ENCODE results near the gene UNK. TPM values are rescaled to one million over a fixed set of nuclear protein-coding genes. Genes with fewer than 3 reads are reported as not detected.
"Not testable (repeated sequence)": the region's sequence is repeated elsewhere in the genome, so short reads cannot be mapped to it uniquely, and the experiment has no call there.

Gene UNK
- total RNA-seq, 1 experiment from 2014 or later = 49.0 TPM

- Histone ChIP-seq H3K27me3 (ENCODE audit: low read length) (no peaks in the 10 kb centered on the region), H3K4me3 (ENCODE audit: low read length) (no peak overlapping the region), H4K20me1 (ENCODE audit: insufficient read depth, low read depth, low read length) (no peaks in the 10 kb centered on the region), H3K9me2 (replicated peaks; ENCODE audit: insufficient read depth, low read length) (no peaks in the 10 kb centered on the region), H3K36me3 (ENCODE audit: insufficient read depth, low read length) (no peaks in the 10 kb centered on the region), H3K4me2 (ENCODE audit: low read depth, low read length, poor library complexity, severe bottlenecking) (no peak overlapping the region), H3K4me1 (ENCODE audit: low read length) (peaks cover 11% of the 10 kb centered on the region), H3K27ac (ENCODE audit: low read length) (no peak overlapping the region), H3K79me2 (ENCODE audit: low read length) (no peaks in the 10 kb centered on the region), H3K9ac (ENCODE audit: low read length) (no peak overlapping the region), H2AFZ (ENCODE audit: low read length) (no peak overlapping the region), H3K9me3 (ENCODE audit: low read length) (no peaks in the 10 kb centered on the region)
- DNase-seq = peak; percentile 57
These were observed 26.3 kb upstream of the UNK start for GRCh38 chr17:75758131-75758905.

GRCh38 chr17:75759457-75759856 lies 25.1 kb upstream of the UNK start:
- H3K79me2 ChIP-seq (ENCODE audit: low read length) = no peaks in the 10 kb centered on the region
- DNase-seq = no peak
- H3K4me3 ChIP-seq (ENCODE audit: low read length) = no peak overlapping the region
- H2AFZ ChIP-seq (ENCODE audit: low read length) = no peak overlapping the region
- no peaks in the 10 kb centered on the region for H3K36me3 ChIP-seq (ENCODE audit: insufficient read depth, low read length)
- no peaks in the 10 kb centered on the region for H3K9me3 ChIP-seq (ENCODE audit: low read length)
- no peak overlapping the region for H3K4me2 ChIP-seq (ENCODE audit: low read depth, low read length, poor library complexity, severe bottlenecking)
- H3K27ac ChIP-seq (ENCODE audit: low read length) = no peak overlapping the region
- no peaks in the 10 kb centered on the region for H4K20me1 ChIP-seq (ENCODE audit: insufficient read depth, low read depth, low read length)
- H3K9ac ChIP-seq (ENCODE audit: low read length) = no peak overlapping the region
- H3K9me2 ChIP-seq (replicated peaks; ENCODE audit: insufficient read depth, low read length) = no peaks in the 10 kb centered on the region
- H3K27me3 ChIP-seq (ENCODE audit: low read length) = no peaks in the 10 kb centered on the region
- peaks cover 11% of the 10 kb centered on the region for H3K4me1 ChIP-seq (ENCODE audit: low read length)

- H3K4me3 ChIP-seq (ENCODE audit: low read length); H3K9me3 ChIP-seq (ENCODE audit: low read length); H3K4me2 ChIP-seq (ENCODE audit: low read depth, low read length, poor library complexity, severe bottlenecking); H3K36me3 ChIP-seq (ENCODE audit: insufficient read depth, low read length); DNase-seq; H3K79me2 ChIP-seq (ENCODE audit: low read length); H2AFZ ChIP-seq (ENCODE audit: low read length); H3K9me2 ChIP-seq (replicated peaks; ENCODE audit: insufficient read depth, low read length); H4K20me1 ChIP-seq (ENCODE audit: insufficient read depth, low read depth, low read length); H3K27me3 ChIP-seq (ENCODE audit: low read length); H3K9ac ChIP-seq (ENCODE audit: low read length); H3K27ac ChIP-seq (ENCODE audit: low read length): not testable (repeated sequence)
- H3K4me1 ChIP-seq (ENCODE audit: low read length) = peaks cover 17% of the 10 kb centered on the region
These were observed 24.5 kb upstream of the UNK start for GRCh38 chr17:75759978-75760640.

GRCh38 chr17:75762513-75763268 lies 21.9 kb upstream of the UNK start:
- no peaks in the 10 kb centered on the region for H3K36me3 ChIP-seq (ENCODE audit: insufficient read depth, low read length)
- no peak overlapping the region for H3K4me3 ChIP-seq (ENCODE audit: low read length)
- H3K4me1 ChIP-seq (ENCODE audit: low read length) = peaks cover 20% of the 10 kb centered on the region
- no peak for DNase-seq
- H3K4me2 ChIP-seq (ENCODE audit: low read depth, low read length, poor library complexity, severe bottlenecking) = no peak overlapping the region
- H3K9me3 ChIP-seq (ENCODE audit: low read length) = no peaks in the 10 kb centered on the region
- H3K79me2 ChIP-seq (ENCODE audit: low read length) = no peaks in the 10 kb centered on the region
- no peak overlapping the region for H3K9ac ChIP-seq (ENCODE audit: low read length)
- H3K9me2 ChIP-seq (replicated peaks; ENCODE audit: insufficient read depth, low read length) = no peaks in the 10 kb centered on the region
- H2AFZ ChIP-seq (ENCODE audit: low read length) = no peak overlapping the region
- no peaks in the 10 kb centered on the region for H3K27me3 ChIP-seq (ENCODE audit: low read length)
- H3K27ac ChIP-seq (ENCODE audit: low read length) = no peak overlapping the region
- H4K20me1 ChIP-seq (ENCODE audit: insufficient read depth, low read depth, low read length) = no peaks in the 10 kb centered on the region

- H3K27ac ChIP-seq (ENCODE audit: low read length) = no peak overlapping the region
- peaks cover 20% of the 10 kb centered on the region for H3K4me1 ChIP-seq (ENCODE audit: low read length)
- H3K79me2 ChIP-seq (ENCODE audit: low read length) = no peaks in the 10 kb centered on the region
- no peak overlapping the region for H3K4me3 ChIP-seq (ENCODE audit: low read length)
- no peaks in the 10 kb centered on the region for H4K20me1 ChIP-seq (ENCODE audit: insufficient read depth, low read depth, low read length)
- no peak overlapping the region for H2AFZ ChIP-seq (ENCODE audit: low read length)
- no peak overlapping the region for H3K9ac ChIP-seq (ENCODE audit: low read length)
- H3K4me2 ChIP-seq (ENCODE audit: low read depth, low read length, poor library complexity, severe bottlenecking) = no peak overlapping the region
- H3K9me3 ChIP-seq (ENCODE audit: low read length) = no peaks in the 10 kb centered on the region
- H3K27me3 ChIP-seq (ENCODE audit: low read length) = no peaks in the 10 kb centered on the region
- H3K36me3 ChIP-seq (ENCODE audit: insufficient read depth, low read length) = no peaks in the 10 kb centered on the region
- no peaks in the 10 kb centered on the region for H3K9me2 ChIP-seq (replicated peaks; ENCODE audit: insufficient read depth, low read length)
- no peak for DNase-seq
These were observed 21.4 kb upstream of the UNK start for GRCh38 chr17:75763269-75763607.

GRCh38 chr17:75763613-75764416 lies 20.8 kb upstream of the UNK start:
- Histone ChIP-seq H3K4me1 (ENCODE audit: low read length) (peaks cover 20% of the 10 kb centered on the region), H2AFZ (ENCODE audit: low read length) (peak overlapping the region; percentile 97; the same call in 1 of the 2 replicates)

GRCh38 chr17:75764417-75764710 lies 20.2 kb upstream of the UNK start:
- peak overlapping the region; percentile 97 for H2AFZ ChIP-seq (ENCODE audit: low read length)
- H3K27ac ChIP-seq (ENCODE audit: low read length) = no peak overlapping the region
- H3K36me3 ChIP-seq (ENCODE audit: insufficient read depth, low read length) = no peaks in the 10 kb centered on the region
- peak overlapping the region; percentile 92 for H3K4me2 ChIP-seq (ENCODE audit: low read depth, low read length, poor library complexity, severe bottlenecking)
- H3K4me3 ChIP-seq (ENCODE audit: low read length) = peak overlapping the region; percentile 81
- H3K27me3 ChIP-seq (ENCODE audit: low read length) = no peaks in the 10 kb centered on the region
- H3K79me2 ChIP-seq (ENCODE audit: low read length) = no peaks in the 10 kb centered on the region
- DNase-seq = no peak
- no peaks in the 10 kb centered on the region for H4K20me1 ChIP-seq (ENCODE audit: insufficient read depth, low read depth, low read length)
- peak overlapping the region; percentile 80 for H3K9ac ChIP-seq (ENCODE audit: low read length)
- no peaks in the 10 kb centered on the region for H3K9me3 ChIP-seq (ENCODE audit: low read length)
- no peaks in the 10 kb centered on the region for H3K9me2 ChIP-seq (replicated peaks; ENCODE audit: insufficient read depth, low read length)
- peaks cover 20% of the 10 kb centered on the region for H3K4me1 ChIP-seq (ENCODE audit: low read length)

More at GRCh38 chr17:75763613-75764416, 20.8 kb upstream of the UNK start:
- no peaks in the 10 kb centered on the region for H3K79me2 ChIP-seq (ENCODE audit: low read length)
- no peaks in the 10 kb centered on the region for H3K9me2 ChIP-seq (replicated peaks; ENCODE audit: insufficient read depth, low read length)
- no peaks in the 10 kb centered on the region for H3K27me3 ChIP-seq (ENCODE audit: low read length)
- H3K4me2 ChIP-seq (ENCODE audit: low read depth, low read length, poor library complexity, severe bottlenecking) = peak overlapping the region; percentile 92
- peak overlapping the region; percentile 81 for H3K4me3 ChIP-seq (ENCODE audit: low read length)
- DNase-seq = no peak
- no peaks in the 10 kb centered on the region for H3K36me3 ChIP-seq (ENCODE audit: insufficient read depth, low read length)
- H3K27ac ChIP-seq (ENCODE audit: low read length) = no peak overlapping the region
- no peaks in the 10 kb centered on the region for H4K20me1 ChIP-seq (ENCODE audit: insufficient read depth, low read depth, low read length)
- H3K9me3 ChIP-seq (ENCODE audit: low read length) = no peaks in the 10 kb centered on the region
- H3K9ac ChIP-seq (ENCODE audit: low read length) = peak overlapping the region; percentile 80
